ENCODE data around the gene SMAP1.

- TF ChIP-seq POLR2AphosphoS5 (IDR thresholded peaks at IDR 0.05; ENCODE audit: low read depth, low read length) (no peak), SIN3A (IDR thresholded peaks at IDR 0.05; ENCODE audit: borderline replicate concordance, insufficient read depth, low read length) (no peak), REST (IDR thresholded peaks at IDR 0.05; ENCODE audit: insufficient read depth in 1 of 2, low read depth in 2 of 2, low read length in 2 of 2) (no peak), TAF1 (IDR thresholded peaks at IDR 0.05; ENCODE audit: borderline replicate concordance, insufficient read depth, low read length) (no peak)
Measured at GRCh38 chr6:70663881-70664466, 3.7 kb upstream of the SMAP1 start.

Measured in PFSK-1 (cell line).